HL-60 (cell line): ENCODE measurements around the gene KCTD13.

Experiments
- CTCF ChIP-seq: IDR thresholded peaks from one replicate; pipeline ENCODE4 v1.5.1; 2011; ENCODE audit warnings: low read length, control low read depth, inconsistent platforms; ENCODE audit not compliant: insufficient read depth
- GABPA ChIP-seq: IDR thresholded peaks from 2 replicates; pipeline ENCODE4 v1.6.1; 2012; ENCODE audit warnings: low read depth
- POLR2AphosphoS5 ChIP-seq: IDR thresholded peaks from 2 replicates; pipeline ENCODE4 v1.6.1; 2012; ENCODE audit warnings: low read depth
- SPI1 ChIP-seq: IDR thresholded peaks from 2 replicates; pipeline ENCODE4 v1.6.1; 2012; ENCODE audit warnings: low read depth, mild to moderate bottlenecking, borderline replicate concordance
- TF ChIP-seq, protein P1 (sequence below): IDR thresholded peaks from 2 replicates; pipeline ENCODE4 v1.6.1; 2012; ENCODE audit warnings: low read depth; ENCODE audit not compliant: insufficient replicate concordance

DNA sequence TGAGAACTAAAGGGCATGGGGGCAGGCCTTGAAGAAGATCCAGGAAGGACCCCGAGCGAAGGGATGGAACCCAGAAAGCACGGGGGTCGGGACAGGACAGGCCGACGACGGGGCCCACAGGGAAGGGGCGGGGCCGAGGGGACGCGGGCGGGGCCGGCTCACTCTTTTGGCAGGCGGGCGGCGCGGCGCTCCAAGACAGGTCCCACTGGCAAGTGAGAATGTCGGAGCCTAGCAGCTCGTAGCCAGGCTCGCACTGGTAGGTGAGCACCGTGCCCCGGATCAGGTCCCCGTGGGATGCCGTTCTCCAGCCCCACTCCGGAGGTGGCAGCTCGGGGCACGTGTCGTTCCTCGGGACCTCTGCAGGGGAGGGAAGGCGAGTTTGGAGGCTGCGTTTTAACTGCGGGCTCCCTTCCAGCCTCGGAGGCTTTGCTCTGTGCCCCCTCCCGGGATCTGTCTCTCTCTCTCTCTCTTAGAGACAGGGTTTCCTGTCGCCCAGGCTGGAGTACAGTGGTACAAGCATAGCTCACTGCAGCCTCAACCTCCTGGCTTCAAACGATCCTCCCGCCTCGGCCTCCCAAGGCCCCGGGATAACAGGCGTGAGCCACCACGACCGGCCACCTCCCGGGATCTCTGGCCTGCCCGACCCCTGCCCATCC lies 49.3 kb downstream of the KCTD13 start:
- TF ChIP-seq CTCF (no peak), POLR2AphosphoS5 (no peak), GABPA (no peak), SPI1 (no peak)
- TF ChIP-seq, protein P1, sequence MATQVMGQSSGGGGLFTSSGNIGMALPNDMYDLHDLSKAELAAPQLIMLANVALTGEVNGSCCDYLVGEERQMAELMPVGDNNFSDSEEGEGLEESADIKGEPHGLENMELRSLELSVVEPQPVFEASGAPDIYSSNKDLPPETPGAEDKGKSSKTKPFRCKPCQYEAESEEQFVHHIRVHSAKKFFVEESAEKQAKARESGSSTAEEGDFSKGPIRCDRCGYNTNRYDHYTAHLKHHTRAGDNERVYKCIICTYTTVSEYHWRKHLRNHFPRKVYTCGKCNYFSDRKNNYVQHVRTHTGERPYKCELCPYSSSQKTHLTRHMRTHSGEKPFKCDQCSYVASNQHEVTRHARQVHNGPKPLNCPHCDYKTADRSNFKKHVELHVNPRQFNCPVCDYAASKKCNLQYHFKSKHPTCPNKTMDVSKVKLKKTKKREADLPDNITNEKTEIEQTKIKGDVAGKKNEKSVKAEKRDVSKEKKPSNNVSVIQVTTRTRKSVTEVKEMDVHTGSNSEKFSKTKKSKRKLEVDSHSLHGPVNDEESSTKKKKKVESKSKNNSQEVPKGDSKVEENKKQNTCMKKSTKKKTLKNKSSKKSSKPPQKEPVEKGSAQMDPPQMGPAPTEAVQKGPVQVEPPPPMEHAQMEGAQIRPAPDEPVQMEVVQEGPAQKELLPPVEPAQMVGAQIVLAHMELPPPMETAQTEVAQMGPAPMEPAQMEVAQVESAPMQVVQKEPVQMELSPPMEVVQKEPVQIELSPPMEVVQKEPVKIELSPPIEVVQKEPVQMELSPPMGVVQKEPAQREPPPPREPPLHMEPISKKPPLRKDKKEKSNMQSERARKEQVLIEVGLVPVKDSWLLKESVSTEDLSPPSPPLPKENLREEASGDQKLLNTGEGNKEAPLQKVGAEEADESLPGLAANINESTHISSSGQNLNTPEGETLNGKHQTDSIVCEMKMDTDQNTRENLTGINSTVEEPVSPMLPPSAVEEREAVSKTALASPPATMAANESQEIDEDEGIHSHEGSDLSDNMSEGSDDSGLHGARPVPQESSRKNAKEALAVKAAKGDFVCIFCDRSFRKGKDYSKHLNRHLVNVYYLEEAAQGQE, result no peak
